OCI-LY7 (cell line): ENCODE data around the gene HDAC4.

Source experiments
- CTCF ChIP-seq: fragments of 200-600 bp; sonication (generic); conservative IDR thresholded peaks from 2 replicates; pipeline ENCODE4 v1.5.1; 2014; ENCODE audit warnings: mild to moderate bottlenecking, antibody characterized with exemption, low read length, moderate library complexity, mixed read lengths
- EZH2phosphoT487 ChIP-seq: fragments of 200-600 bp; sonication (generic); IDR thresholded peaks from 2 replicates; pipeline ENCODE4 v1.6.1; 2018; ENCODE audit warnings: low read depth, borderline replicate concordance, mild to moderate bottlenecking, mixed run types, antibody characterized with exemption, low read length, moderate library complexity, mixed read lengths

DNA sequence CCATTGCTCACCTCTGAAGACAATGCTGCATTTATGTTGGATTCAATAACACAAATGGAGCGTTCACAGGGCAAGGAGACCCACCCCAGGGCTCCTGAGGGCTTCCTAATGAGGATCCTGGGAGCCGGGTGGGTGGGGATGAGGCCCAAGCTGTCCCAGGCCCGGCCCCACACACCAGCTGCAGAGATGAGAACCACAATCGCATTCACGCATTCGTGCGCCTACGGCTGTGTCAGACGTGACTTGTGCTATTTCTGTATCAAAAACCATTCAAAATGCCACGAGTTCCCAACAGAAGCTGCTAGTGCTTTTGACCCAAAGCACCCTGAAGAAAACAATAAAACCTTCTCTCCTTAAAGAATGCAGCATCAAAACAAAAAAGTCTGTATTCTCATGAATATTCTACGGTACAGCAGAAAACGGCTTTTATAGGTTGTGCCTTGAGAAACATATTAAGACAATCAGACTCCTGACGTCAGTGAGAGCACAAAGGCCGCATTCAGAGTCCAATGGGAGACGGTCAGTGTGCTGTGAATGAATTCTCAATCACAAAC lies 205.4 kb downstream of the HDAC4 start:
- TF ChIP-seq CTCF (no peak), EZH2phosphoT487 (no peak)
